ENCODE results near the gene MPO. TPM values are rescaled to one million over a fixed set of nuclear protein-coding genes. Genes with fewer than 3 reads are reported as not detected.

The MPO gene
- polyA plus RNA-seq (2011; rRNA removed) (not detected in 2 replicates), polyA plus RNA-seq (2017; fragmentation: RNase III; extraction: RNeasy Plus Mini Kit Qiagen cat#74134 plus additional on column Dnase treatment) (not detected in 3 replicates), polyA minus RNA-seq (2011; rRNA and poly(A)+ RNA removed) (not detected in 2 replicates)
- 0.01 TPM in 1 of 2 replicates, not detected in the other for polyA plus RNA-seq (2012; cell fraction: cytosol; rRNA removed)
- polyA plus RNA-seq (2012; cell fraction: nucleus; rRNA removed): not detected in 2 replicates

DNA sequence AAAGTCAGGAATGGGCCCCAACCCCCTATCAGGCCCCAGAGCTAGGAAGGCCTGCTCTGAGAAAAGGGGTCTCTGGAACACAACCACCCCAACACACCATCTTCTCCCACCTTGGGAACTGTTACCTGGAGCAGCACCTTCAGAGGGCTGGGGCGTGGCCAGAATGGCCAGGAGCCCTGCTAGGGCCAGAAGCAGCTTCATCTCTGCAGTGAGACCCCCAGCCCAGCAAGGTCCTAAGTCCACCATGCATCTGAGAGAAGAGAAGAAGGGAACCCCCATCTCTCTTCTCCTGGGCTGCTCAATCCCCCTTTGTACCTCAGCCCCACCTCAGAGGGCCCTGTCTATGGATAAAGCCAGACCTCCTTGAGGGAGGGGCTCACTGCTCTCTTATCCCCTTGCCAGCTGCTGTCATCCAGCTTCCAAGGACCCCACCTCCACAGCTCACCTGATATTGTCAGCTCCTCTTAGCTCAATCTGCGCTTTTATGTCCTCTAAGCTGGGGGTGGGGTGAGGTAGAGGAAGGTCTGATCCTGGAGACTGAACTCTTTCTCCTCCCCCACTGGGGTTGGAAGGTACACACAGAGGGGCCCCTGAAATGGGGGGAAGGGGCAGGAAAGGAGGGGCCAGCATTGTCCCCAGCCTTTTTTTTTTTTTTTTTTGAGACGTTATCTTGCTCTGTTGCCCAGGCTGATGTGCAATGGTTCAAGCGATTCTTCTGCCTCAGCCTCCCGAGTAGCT lies at the start of gene MPO:
MPO (minus strand) TSS at position 456 of the 738 bp plus-strand sequence; CDS start at position 279, 177 bp downstream.
- no peaks in the 10 kb centered on the region for H3K4me1 ChIP-seq
- WGBS (ENCODE audit: missing lambda C conversion rate): 57% methylated on average over 5 of the region's 5 CpGs
- FAIRE-seq: no peak
- no peak for ATAC-seq
- H3K27ac ChIP-seq: no peak within 1 kb of the TSS
- no peaks in the 10 kb centered on the region for H3K9me3 ChIP-seq
- no peak within 1 kb of the TSS for H3K4me2 ChIP-seq
- DNase-seq (ENCODE audit: low read depth in 1 of 2, low spot score in 1 of 2): no peak
- ChIA-PET POLR2A (no interaction called here), CTCF (interaction anchor here (1.0 to 3.0 kb wide), 6 partner anchors 8 to 168 kb away, joined by 3 to 10 read pairs (median 5); no protein-coding TSS in a partner anchor)
- no peak for TF ChIP-seq HOXB13 (CRISPR knock-in tag; IDR thresholded peaks at IDR 0.05; ENCODE audit: low read depth)
- no peak for TF ChIP-seq CBX2 (IDR thresholded peaks at IDR 0.05; ENCODE audit: borderline replicate concordance, low read depth)
- no peak for TF ChIP-seq POLR2A (IDR thresholded peaks at IDR 0.05; ENCODE audit: low read length)
- no peak for TF ChIP-seq JUNB (IDR thresholded peaks at IDR 0.05)
- no peak for TF ChIP-seq EHF (CRISPR knock-in tag; IDR thresholded peaks at IDR 0.05)
- TF ChIP-seq TP53 (CRISPR knock-in tag; IDR thresholded peaks at IDR 0.05): no peak
- no peak for TF ChIP-seq E2F6 (IDR thresholded peaks at IDR 0.05; ENCODE audit: borderline replicate concordance, low read depth)
- TF ChIP-seq ZFP36 (IDR thresholded peaks at IDR 0.05; ENCODE audit: borderline replicate concordance, partially characterized antibody): no peak
- no peak for TF ChIP-seq SMC3 (IDR thresholded peaks at IDR 0.05)
- TF ChIP-seq PHF8 (IDR thresholded peaks at IDR 0.05; ENCODE audit: borderline replicate concordance, low read depth): no peak
- TF ChIP-seq ZC3H11A (IDR thresholded peaks at IDR 0.05): no peak
- TF ChIP-seq ZNF302 (CRISPR knock-in tag; IDR thresholded peaks at IDR 0.05): no peak
- TF ChIP-seq FOSB (CRISPR knock-in tag; IDR thresholded peaks at IDR 0.05): no peak
- H3K4me3 ChIP-seq: no peak within 1 kb of the TSS

- H3K4me1 ChIP-seq: peaks cover 9% of the 10 kb centered on the region
- ChIA-PET CTCF (interaction anchor here (0.8 to 2.8 kb wide), 2 partner anchors 13 to 20 kb away, joined by 3 to 11 read pairs; no protein-coding TSS in a partner anchor), POLR2A (no interaction called here)
- TF ChIP-seq, protein P1, sequence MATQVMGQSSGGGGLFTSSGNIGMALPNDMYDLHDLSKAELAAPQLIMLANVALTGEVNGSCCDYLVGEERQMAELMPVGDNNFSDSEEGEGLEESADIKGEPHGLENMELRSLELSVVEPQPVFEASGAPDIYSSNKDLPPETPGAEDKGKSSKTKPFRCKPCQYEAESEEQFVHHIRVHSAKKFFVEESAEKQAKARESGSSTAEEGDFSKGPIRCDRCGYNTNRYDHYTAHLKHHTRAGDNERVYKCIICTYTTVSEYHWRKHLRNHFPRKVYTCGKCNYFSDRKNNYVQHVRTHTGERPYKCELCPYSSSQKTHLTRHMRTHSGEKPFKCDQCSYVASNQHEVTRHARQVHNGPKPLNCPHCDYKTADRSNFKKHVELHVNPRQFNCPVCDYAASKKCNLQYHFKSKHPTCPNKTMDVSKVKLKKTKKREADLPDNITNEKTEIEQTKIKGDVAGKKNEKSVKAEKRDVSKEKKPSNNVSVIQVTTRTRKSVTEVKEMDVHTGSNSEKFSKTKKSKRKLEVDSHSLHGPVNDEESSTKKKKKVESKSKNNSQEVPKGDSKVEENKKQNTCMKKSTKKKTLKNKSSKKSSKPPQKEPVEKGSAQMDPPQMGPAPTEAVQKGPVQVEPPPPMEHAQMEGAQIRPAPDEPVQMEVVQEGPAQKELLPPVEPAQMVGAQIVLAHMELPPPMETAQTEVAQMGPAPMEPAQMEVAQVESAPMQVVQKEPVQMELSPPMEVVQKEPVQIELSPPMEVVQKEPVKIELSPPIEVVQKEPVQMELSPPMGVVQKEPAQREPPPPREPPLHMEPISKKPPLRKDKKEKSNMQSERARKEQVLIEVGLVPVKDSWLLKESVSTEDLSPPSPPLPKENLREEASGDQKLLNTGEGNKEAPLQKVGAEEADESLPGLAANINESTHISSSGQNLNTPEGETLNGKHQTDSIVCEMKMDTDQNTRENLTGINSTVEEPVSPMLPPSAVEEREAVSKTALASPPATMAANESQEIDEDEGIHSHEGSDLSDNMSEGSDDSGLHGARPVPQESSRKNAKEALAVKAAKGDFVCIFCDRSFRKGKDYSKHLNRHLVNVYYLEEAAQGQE (IDR thresholded peaks at IDR 0.05): no peak
- TF ChIP-seq FOXS1 (CRISPR knock-in tag; IDR thresholded peaks at IDR 0.05) (no peak), FOSB (CRISPR knock-in tag; IDR thresholded peaks at IDR 0.05) (no peak)
- H3K9me3 ChIP-seq: no peaks in the 10 kb centered on the region
- no peak overlapping the region for H3K4me3 ChIP-seq
- H3K4me2 ChIP-seq: no peak overlapping the region
- DNase-seq (ENCODE audit: low read depth in 1 of 2, low spot score in 1 of 2) (no peak), FAIRE-seq (no peak), ATAC-seq (no peak)
- no peak overlapping the region for H3K27ac ChIP-seq
- 62% methylated on average over 4 of the region's 4 CpGs for WGBS (ENCODE audit: missing lambda C conversion rate)
These were observed 49.2 kb upstream of the MPO start for GRCh38 chr17:58329810-58330537.

All from A549 (cell line).